HG03025 (cell line): ENCODE results near the gene LMBRD1.

Source experiments
- ATAC-seq: cut with Tn5 transposase; IDR thresholded peaks from one replicate; pipeline ENCODE4 v1.9.1; 2021; ENCODE audit warnings: mild to moderate bottlenecking, moderate library complexity; ENCODE audit not compliant: unreplicated experiment, low FRiP score

Gene LMBRD1

GRCh38 chr6:69650703-69651102 lies 146.1 kb downstream of the LMBRD1 start:
- ATAC-seq = no peak

- no peak for ATAC-seq
Observed at GRCh38 chr6:69647726-69648125, 149.1 kb downstream of the LMBRD1 start.

- no peak for ATAC-seq
Observed at GRCh38 chr6:69643688-69644087, 153.1 kb downstream of the LMBRD1 start.

DNA sequence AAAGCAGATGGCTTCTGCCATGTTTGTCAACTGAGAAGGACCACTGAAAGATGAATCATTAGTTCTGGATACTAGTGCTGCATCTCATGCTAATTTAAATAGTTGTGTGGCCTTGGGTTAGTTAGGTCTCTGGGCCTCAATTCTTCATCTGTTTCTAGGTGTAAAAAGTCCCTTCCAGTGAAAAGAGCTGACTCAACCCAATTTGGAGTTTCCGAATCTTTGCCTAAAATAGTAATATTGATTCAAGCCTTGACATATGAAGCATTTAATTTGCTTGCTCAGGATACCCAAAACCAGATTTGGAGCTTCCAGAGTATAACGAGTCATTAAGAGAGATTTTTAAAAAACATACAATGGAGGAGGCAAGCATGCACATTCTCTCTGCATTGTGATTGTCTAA lies 163.9 kb downstream of the LMBRD1 start:
- ATAC-seq = no peak

GRCh38 chr6:69631552-69632346 lies 165.1 kb downstream of the LMBRD1 start:
- ATAC-seq = no peak

GRCh38 chr6:69630767-69631166 lies 166.0 kb downstream of the LMBRD1 start:
- no peak for ATAC-seq

GRCh38 chr6:69627625-69628024 lies 169.2 kb downstream of the LMBRD1 start:
- no peak for ATAC-seq

- no peak for ATAC-seq
Observed at GRCh38 chr6:69624944-69625343, 171.9 kb downstream of the LMBRD1 start.
